ENCODE measurements around the gene RNF115. TPM values are rescaled to one million over a fixed set of nuclear protein-coding genes. Genes with fewer than 3 reads are reported as not detected.

Gene RNF115
- polyA plus RNA-seq, 3 donors, result 3.5 to 5.4 (median 5.2) TPM

DNA sequence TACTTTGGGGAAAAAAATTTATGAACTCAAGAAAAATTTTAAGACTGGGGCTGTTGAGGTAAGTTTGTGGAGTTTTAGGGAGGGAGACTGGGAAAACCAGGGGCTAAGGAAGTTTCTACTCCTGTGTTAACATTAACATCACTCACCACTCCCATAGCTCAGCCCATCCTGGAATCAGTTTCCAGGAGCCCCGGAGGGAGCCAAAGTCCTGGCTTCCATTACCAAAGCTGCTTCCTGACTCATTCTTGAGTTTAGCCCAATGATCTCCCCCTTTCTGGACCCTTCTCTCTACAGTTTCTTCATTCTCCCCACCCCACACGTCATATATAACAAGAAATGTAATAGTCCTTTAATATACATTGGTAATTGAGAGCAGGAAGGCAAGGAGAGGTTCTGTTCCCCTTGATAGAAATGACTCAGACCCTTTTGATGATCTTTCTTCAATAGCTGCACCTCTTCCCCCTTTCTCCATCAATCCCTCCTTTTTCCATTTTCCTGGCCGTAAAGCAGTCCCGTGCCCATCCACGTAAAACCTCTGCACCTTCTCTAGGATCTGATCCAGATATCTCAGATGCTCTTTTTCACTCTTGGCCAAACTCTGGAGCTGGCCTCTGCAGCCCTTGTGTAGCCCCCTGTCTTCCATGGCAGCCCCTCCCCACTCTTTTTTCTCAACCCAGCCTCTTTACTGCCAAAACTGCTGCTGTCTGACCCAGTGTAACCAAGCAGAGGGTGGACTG lies 39.6 kb upstream of the RNF115 start:
- Mint-ChIP-seq H3K36me3 (peaks cover 4 to 20% of the 10 kb centered on the region in 2 donors), H3K4me3 (no peak overlapping the region), H3K27me3 (ENCODE audit: low read depth in 3 of 3) (peaks cover 2 to 8% (median 2%) of the 10 kb centered on the region in 3 donors), H3K27ac (no peak overlapping the region), H3K4me1 (peaks cover 8% of the 10 kb centered on the region), H3K9me3 (peaks cover 0 to 1% (median 0%) of the 10 kb centered on the region in 7 donors)
- Histone ChIP-seq H3K9ac (ENCODE audit: insufficient read depth, low read length, poor library complexity, severe bottlenecking) (no peak overlapping the region), H3K9me3 (replicated peaks in 1 of 2; ENCODE audit: control insufficient read depth in 1 of 2, insufficient read depth in 1 of 2, low read length in 2 of 2) (no peaks in the 10 kb centered on the region), H2AFZ (ENCODE audit: insufficient read depth, low read depth, low read length, poor library complexity, severe bottlenecking) (no peak overlapping the region), H3K79me2 (ENCODE audit: insufficient read depth, low read length) (no peaks in the 10 kb centered on the region), H3K4me3 (replicated peaks in 1 of 3; ENCODE audit: low read depth in 2 of 3, low read length in 3 of 3) (no peak overlapping the region), H3K27ac (ENCODE audit: low read depth in 1 of 2, low read length in 2 of 2) (no peak overlapping the region), H3K36me3 (replicated peaks in 1 of 2; ENCODE audit: control insufficient read depth in 1 of 2, insufficient read depth in 2 of 2, low read length in 2 of 2) (peaks cover 0 to 28% of the 10 kb centered on the region in 2 donors), H3K4me2 (replicated peaks; ENCODE audit: extremely low read depth, low read length, poor library complexity, severe bottlenecking) (no peak overlapping the region), H3K4me1 (ENCODE audit: control insufficient read depth in 1 of 2, insufficient read depth in 2 of 2, low read length in 2 of 2) (peaks cover 6 to 8% of the 10 kb centered on the region in 2 donors), H3K27me3 (ENCODE audit: control insufficient read depth in 2 of 2, insufficient read depth in 2 of 2, low read length in 2 of 2) (no peaks in the 10 kb centered on the region), H4K20me1 (ENCODE audit: insufficient read depth, low read length) (no peaks in the 10 kb centered on the region)
- TF ChIP-seq, protein P1, sequence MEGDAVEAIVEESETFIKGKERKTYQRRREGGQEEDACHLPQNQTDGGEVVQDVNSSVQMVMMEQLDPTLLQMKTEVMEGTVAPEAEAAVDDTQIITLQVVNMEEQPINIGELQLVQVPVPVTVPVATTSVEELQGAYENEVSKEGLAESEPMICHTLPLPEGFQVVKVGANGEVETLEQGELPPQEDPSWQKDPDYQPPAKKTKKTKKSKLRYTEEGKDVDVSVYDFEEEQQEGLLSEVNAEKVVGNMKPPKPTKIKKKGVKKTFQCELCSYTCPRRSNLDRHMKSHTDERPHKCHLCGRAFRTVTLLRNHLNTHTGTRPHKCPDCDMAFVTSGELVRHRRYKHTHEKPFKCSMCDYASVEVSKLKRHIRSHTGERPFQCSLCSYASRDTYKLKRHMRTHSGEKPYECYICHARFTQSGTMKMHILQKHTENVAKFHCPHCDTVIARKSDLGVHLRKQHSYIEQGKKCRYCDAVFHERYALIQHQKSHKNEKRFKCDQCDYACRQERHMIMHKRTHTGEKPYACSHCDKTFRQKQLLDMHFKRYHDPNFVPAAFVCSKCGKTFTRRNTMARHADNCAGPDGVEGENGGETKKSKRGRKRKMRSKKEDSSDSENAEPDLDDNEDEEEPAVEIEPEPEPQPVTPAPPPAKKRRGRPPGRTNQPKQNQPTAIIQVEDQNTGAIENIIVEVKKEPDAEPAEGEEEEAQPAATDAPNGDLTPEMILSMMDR (IDR thresholded peaks at IDR 0.05), result no peak
- intact Hi-C loops (cut with micrococcal nuclease), result loop anchor here in 1 of 2 donors (10.0 kb wide), 1 partner anchor 101 kb away; the partner anchor contains the start of genes ANKRD34A and POLR3GL
- 95% methylated on average over 4 of the region's 5 CpGs for WGBS (ENCODE audit: insufficient coverage)
- no peak for DNase-seq

DNA sequence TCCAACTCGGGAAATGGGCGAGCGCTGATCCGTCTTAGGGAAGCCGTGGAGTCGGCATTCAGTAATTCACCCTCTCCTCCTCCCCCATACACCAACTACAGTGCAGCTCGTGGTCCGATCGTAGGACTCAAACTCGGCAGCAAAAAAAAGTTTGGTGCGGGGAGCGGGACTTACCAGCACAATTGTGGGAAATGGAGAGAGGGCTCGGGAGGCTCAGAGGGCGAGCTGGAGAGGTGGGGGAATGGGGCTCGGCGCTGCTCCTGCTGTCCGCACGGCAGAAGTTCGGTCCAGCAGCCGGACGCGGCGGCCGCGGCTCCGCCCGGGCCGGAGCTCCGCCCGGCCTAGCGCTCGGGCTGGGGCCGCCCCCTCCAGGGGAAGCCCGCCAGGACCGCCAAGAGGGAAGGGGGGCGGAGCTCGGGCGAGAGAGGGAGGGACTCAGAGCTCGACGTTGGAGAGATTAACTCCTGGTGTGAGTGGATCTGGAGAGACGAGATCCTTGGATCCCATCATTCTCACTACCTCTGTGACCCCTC lies 35.7 kb upstream of the RNF115 start:
- peaks cover 12 to 26% of the 10 kb centered on the region in 2 donors for H3K36me3 ChIP-seq (replicated peaks in 1 of 2; ENCODE audit: control insufficient read depth in 1 of 2, insufficient read depth in 2 of 2, low read length in 2 of 2)
- H4K20me1 ChIP-seq (ENCODE audit: insufficient read depth, low read length), result no peaks in the 10 kb centered on the region
- peaks cover 23 to 27% of the 10 kb centered on the region in 2 donors for H3K36me3 Mint-ChIP-seq
- TF ChIP-seq, protein P1 (IDR thresholded peaks at IDR 0.05), result peak; percentile 9
- DNase-seq, result peak; percentile 56 to 67 (median 65)
- WGBS (ENCODE audit: insufficient coverage), result 0% methylated on average over 23 of the region's 41 CpGs
- H3K27ac ChIP-seq (ENCODE audit: low read depth in 1 of 2, low read length in 2 of 2), result peak overlapping the region; percentile 70 to 85
- H2AFZ ChIP-seq (ENCODE audit: insufficient read depth, low read depth, low read length, poor library complexity, severe bottlenecking), result peak overlapping the region; percentile 95
- no peaks in the 10 kb centered on the region for H3K9me3 ChIP-seq (replicated peaks in 1 of 2; ENCODE audit: control insufficient read depth in 1 of 2, insufficient read depth in 1 of 2, low read length in 2 of 2)
- no peaks in the 10 kb centered on the region for H3K27me3 ChIP-seq (ENCODE audit: control insufficient read depth in 2 of 2, insufficient read depth in 2 of 2, low read length in 2 of 2)
- H3K9ac ChIP-seq (ENCODE audit: insufficient read depth, low read length, poor library complexity, severe bottlenecking), result peak overlapping the region; percentile 77
- peak overlapping the region; percentile 97 to 98 for H3K4me3 Mint-ChIP-seq
- H3K79me2 ChIP-seq (ENCODE audit: insufficient read depth, low read length), result peaks cover 7% of the 10 kb centered on the region
- H3K4me2 ChIP-seq (replicated peaks; ENCODE audit: extremely low read depth, low read length, poor library complexity, severe bottlenecking), result peak overlapping the region; percentile 97
- H3K9me3 Mint-ChIP-seq, result peaks cover 0 to 1% (median 0%) of the 10 kb centered on the region in 7 donors
- intact Hi-C loops (cut with micrococcal nuclease), result loop anchor here in 1 of 2 donors (5.0 to 10.0 kb wide), 2 partner anchors 58 to 105 kb away; partner anchors contain the start of genes ANKRD34A, PEX11B and POLR3GL
- peak overlapping the region; percentile 87 to 95 (median 93) for H3K27ac Mint-ChIP-seq
- peaks cover 0 to 4% (median 2%) of the 10 kb centered on the region in 3 donors for H3K27me3 Mint-ChIP-seq (ENCODE audit: low read depth in 3 of 3)
- peaks cover 13 to 18% of the 10 kb centered on the region in 2 donors for H3K4me1 ChIP-seq (ENCODE audit: control insufficient read depth in 1 of 2, insufficient read depth in 2 of 2, low read length in 2 of 2)
- H3K4me3 ChIP-seq (replicated peaks in 1 of 3; ENCODE audit: low read depth in 2 of 3, low read length in 3 of 3), result peak overlapping the region; percentile 94 to 99 (median 99)
- H3K4me1 Mint-ChIP-seq, result peaks cover 14% of the 10 kb centered on the region
